Measurements from ENCODE around the gene ACER3.

- TF ChIP-seq CTCF (IDR thresholded peaks at IDR 0.05) (no peak), NR1H2 (CRISPR knock-in tag; IDR thresholded peaks at IDR 0.05) (no peak)
- TF ChIP-seq, protein P1, sequence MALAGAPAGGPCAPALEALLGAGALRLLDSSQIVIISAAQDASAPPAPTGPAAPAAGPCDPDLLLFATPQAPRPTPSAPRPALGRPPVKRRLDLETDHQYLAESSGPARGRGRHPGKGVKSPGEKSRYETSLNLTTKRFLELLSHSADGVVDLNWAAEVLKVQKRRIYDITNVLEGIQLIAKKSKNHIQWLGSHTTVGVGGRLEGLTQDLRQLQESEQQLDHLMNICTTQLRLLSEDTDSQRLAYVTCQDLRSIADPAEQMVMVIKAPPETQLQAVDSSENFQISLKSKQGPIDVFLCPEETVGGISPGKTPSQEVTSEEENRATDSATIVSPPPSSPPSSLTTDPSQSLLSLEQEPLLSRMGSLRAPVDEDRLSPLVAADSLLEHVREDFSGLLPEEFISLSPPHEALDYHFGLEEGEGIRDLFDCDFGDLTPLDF (CRISPR knock-in tag; IDR thresholded peaks at IDR 0.05), result no peak
Observed at GRCh38 chr11:76880956-76881355, 20.2 kb downstream of the ACER3 start.

Data from WTC11 (cell line).